ENCODE measurements around the gene B4GALNT4.

DNA sequence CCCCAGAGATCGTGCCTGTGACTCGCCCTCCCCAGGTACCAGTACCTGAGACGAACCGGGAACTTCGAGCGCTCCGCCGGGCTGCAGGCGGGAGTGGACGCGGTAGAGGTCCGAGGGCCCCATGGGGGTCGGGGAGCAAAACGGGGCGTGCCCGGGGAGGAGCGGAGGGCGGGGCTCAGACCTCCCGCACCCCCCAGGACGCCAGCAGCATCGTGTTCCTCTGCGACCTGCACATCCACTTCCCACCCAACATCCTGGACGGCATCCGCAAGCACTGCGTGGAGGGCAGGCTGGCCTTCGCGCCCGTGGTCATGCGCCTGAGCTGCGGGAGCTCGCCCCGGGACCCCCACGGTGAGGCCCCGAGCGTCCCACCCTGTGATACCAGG, 10.8 kb downstream of the B4GALNT4 start:
- TF ChIP-seq, protein P1, sequence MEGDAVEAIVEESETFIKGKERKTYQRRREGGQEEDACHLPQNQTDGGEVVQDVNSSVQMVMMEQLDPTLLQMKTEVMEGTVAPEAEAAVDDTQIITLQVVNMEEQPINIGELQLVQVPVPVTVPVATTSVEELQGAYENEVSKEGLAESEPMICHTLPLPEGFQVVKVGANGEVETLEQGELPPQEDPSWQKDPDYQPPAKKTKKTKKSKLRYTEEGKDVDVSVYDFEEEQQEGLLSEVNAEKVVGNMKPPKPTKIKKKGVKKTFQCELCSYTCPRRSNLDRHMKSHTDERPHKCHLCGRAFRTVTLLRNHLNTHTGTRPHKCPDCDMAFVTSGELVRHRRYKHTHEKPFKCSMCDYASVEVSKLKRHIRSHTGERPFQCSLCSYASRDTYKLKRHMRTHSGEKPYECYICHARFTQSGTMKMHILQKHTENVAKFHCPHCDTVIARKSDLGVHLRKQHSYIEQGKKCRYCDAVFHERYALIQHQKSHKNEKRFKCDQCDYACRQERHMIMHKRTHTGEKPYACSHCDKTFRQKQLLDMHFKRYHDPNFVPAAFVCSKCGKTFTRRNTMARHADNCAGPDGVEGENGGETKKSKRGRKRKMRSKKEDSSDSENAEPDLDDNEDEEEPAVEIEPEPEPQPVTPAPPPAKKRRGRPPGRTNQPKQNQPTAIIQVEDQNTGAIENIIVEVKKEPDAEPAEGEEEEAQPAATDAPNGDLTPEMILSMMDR (IDR thresholded peaks at IDR 0.05; ENCODE audit: low read length) = no peak
- TF ChIP-seq EZH2 (optimal IDR thresholded peaks at IDR 0.05; ENCODE audit: low read depth, low read length) = no peak
